ENCODE data around the gene SLC29A2.

SLC29A2 gene

GRCh38 chr11:66371627-66372415 is at the start of gene SLC29A2:
SLC29A2 (minus strand) TSS chr11:66371760; CDS start chr11:66371591, 169 bp downstream.
- DNase-seq (ENCODE audit: low read depth), result no peak

GRCh38 chr11:66420671-66421476 is 49.3 kb upstream of the SLC29A2 start, which contains the start of gene NPAS4:
NPAS4 (plus strand) TSS chr11:66421035; CDS start chr11:66421180, 145 bp downstream.
- no peak for DNase-seq (ENCODE audit: low read depth)

GRCh38 chr11:66419825-66420224 is 48.3 kb upstream of the SLC29A2 start:
- DNase-seq (ENCODE audit: low read depth), result no peak

GRCh38 chr11:66418986-66419308 is 47.4 kb upstream of the SLC29A2 start:
- DNase-seq (ENCODE audit: low read depth), result no peak

- DNase-seq (ENCODE audit: low read depth), result peak; percentile 95
Measured at GRCh38 chr11:66418168-66418985, 46.8 kb upstream of the SLC29A2 start.

- DNase-seq (ENCODE audit: low read depth), result no peak
Measured at GRCh38 chr11:66417000-66417399, 45.4 kb upstream of the SLC29A2 start.

GRCh38 chr11:66415423-66415822 is 43.9 kb upstream of the SLC29A2 start:
- DNase-seq (ENCODE audit: low read depth), result no peak

GRCh38 chr11:66414120-66414934 is 42.8 kb upstream of the SLC29A2 start:
- DNase-seq (ENCODE audit: low read depth), result no peak

- no peak for DNase-seq (ENCODE audit: low read depth)
Measured at GRCh38 chr11:66413167-66413566, 41.6 kb upstream of the SLC29A2 start.

GRCh38 chr11:66412110-66412509 is 40.5 kb upstream of the SLC29A2 start:
- DNase-seq (ENCODE audit: low read depth), result no peak

GRCh38 chr11:66411323-66411722 is 39.8 kb upstream of the SLC29A2 start:
- DNase-seq (ENCODE audit: low read depth), result no peak

- no peak for DNase-seq (ENCODE audit: low read depth)
Measured at GRCh38 chr11:66410191-66410590, 38.6 kb upstream of the SLC29A2 start.

- DNase-seq (ENCODE audit: low read depth), result no peak
Measured at GRCh38 chr11:66409226-66409625, 37.7 kb upstream of the SLC29A2 start.

- peak; percentile 90 for DNase-seq (ENCODE audit: low read depth)
Measured at GRCh38 chr11:66408488-66409214, 37.1 kb upstream of the SLC29A2 start.

- no peak for DNase-seq (ENCODE audit: low read depth)
Measured at GRCh38 chr11:66407651-66408050, 36.1 kb upstream of the SLC29A2 start.

- no peak for DNase-seq (ENCODE audit: low read depth)
Measured at GRCh38 chr11:66393954-66394353, 22.4 kb upstream of the SLC29A2 start.

GRCh38 chr11:66391322-66391721 is 19.8 kb upstream of the SLC29A2 start:
- no peak for DNase-seq (ENCODE audit: low read depth)

GRCh38 chr11:66388780-66389386 is 17.3 kb upstream of the SLC29A2 start:
- peak; percentile 61 for DNase-seq (ENCODE audit: low read depth)

GRCh38 chr11:66386171-66387069 is 14.9 kb upstream of the SLC29A2 start:
- DNase-seq (ENCODE audit: low read depth), result peak; percentile 72
